HG03103 (cell line): ENCODE measurements around the gene MINDY3.
"Not testable (repeated sequence)": the region's sequence is repeated elsewhere in the genome, so short reads cannot be mapped to it uniquely, and the experiment has no call there.

Experiments used
- ATAC-seq: cut with Tn5 transposase; IDR thresholded peaks from one replicate; pipeline ENCODE4 v1.9.1; 2021; ENCODE audit warnings: low read depth; ENCODE audit not compliant: unreplicated experiment

Gene MINDY3

GRCh38 chr10:15857107-15857575 is 3.2 kb downstream of the MINDY3 start:
- no peak for ATAC-seq

GRCh38 chr10:15856328-15857015 is 3.8 kb downstream of the MINDY3 start:
- no peak for ATAC-seq

- ATAC-seq, result no peak
Observed at GRCh38 chr10:15853800-15854199, 6.5 kb downstream of the MINDY3 start.

- ATAC-seq, result no peak
Observed at GRCh38 chr10:15852111-15852557, 8.2 kb downstream of the MINDY3 start.

DNA sequence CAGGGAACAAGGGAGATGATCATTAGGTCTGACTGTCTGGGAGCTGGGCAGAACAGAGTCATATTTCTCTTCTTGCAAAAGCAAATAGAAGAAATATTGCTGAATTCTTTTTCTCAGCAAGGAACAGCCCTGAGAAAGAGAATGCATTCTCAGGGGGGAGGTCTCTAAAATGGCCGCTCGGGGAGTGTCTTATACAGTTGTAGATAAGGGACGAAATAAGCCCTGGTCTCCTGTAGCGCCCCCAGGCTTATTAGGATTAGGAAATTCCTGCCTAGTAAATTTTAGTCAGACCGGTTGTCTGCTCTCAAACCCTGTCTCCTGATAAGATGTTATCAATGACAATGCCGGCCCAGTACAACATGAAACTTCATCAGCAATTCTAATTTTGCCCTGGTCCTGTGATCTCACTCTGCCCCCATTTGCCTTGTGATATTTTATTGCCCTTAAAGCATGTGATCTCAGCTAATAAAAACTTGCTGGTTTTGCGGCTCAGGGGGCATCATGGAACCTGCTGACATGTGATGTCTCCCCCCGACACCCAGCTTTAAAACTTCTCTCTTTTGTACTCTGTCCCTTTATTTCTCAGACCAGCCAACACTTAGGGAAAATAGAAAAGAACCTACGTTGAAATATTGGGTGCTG is 9.8 kb downstream of the MINDY3 start:
- not testable (repeated sequence) for ATAC-seq

DNA sequence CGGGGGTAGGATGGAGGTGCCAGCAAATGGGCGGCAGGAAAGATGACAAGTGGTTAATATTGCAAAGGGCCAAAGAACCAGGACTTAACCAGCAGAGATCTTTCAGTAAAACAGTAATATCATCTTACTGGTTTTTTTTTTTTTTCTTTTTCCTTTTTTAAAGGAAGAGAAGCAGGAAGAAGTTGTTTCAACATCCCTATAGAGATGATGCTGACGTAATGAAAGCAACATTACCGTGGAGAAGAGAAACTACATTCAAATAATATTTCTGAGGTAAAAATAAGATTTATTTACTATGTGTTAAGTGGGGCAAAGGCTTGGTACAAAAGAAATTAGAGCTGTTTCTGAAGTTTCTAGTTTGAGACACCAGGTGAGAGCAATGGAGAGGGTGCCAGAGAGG is 11.0 kb downstream of the MINDY3 start:
- ATAC-seq, result no peak

- ATAC-seq, result no peak
Observed at GRCh38 chr10:15847481-15847880, 12.8 kb downstream of the MINDY3 start.

GRCh38 chr10:15844517-15844916 is 15.8 kb downstream of the MINDY3 start:
- ATAC-seq, result no peak

- no peak for ATAC-seq
Observed at GRCh38 chr10:15843695-15844094, 16.6 kb downstream of the MINDY3 start.

GRCh38 chr10:15842556-15843169 is 17.6 kb downstream of the MINDY3 start:
- ATAC-seq, result no peak

- ATAC-seq, result no peak
Observed at GRCh38 chr10:15841696-15842095, 18.6 kb downstream of the MINDY3 start.

GRCh38 chr10:15836807-15837206 is 23.5 kb downstream of the MINDY3 start:
- no peak for ATAC-seq

GRCh38 chr10:15829495-15829894 is 30.8 kb downstream of the MINDY3 start:
- ATAC-seq, result no peak

GRCh38 chr10:15824498-15824897 is 35.8 kb downstream of the MINDY3 start:
- ATAC-seq, result no peak

DNA sequence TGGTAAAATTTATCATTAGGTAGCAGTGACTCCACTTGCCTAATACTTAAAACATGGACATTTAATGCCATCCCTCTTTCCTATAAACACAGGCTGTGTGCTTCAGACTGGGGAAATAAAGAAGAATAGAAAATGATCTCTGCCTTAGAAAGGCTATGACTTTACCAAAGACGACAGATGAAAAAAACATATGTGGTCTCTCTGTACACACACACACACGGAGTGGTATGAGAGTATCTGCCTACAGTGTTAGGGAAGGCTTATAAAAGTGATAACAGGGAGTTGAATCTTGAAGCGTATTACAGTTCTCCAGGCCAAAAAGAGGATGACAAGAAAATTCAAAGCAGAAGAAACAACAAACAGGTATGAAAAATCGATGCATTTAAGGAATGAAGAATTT is 38.2 kb downstream of the MINDY3 start:
- no peak for ATAC-seq

DNA sequence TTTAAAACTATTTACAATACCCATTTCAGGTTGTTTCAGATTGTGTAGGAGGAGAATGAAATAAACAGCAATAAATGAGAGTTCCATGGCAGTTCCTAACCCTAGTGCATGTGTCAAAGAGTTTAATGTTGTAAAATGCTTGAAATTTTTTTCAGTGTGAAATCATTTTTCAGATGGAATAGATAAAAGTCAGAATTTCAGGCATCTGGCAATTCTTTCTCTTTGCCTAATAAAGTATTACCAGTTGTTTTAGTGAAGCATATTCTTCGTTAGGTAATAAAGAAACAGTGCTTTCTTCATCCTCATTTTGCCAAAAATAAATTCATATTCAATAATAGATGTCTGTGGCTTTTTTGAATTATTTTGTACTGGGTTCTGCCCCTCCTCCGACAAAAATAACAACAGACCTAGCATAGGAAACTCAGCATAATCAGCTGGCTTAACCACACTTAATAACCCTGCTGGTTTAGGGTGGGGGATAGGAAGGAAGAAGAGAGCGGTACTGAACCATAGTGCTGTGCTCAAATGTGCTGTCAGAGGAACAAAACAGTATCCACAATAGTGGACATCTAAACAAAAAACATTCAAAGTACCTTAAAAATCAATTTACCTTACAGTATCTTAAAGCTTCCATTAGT is 39.1 kb downstream of the MINDY3 start:
- no peak for ATAC-seq

- no peak for ATAC-seq
Observed at GRCh38 chr10:15817409-15818046, 42.8 kb downstream of the MINDY3 start.

- no peak for ATAC-seq
Observed at GRCh38 chr10:15815242-15815885, 44.9 kb downstream of the MINDY3 start.

- no peak for ATAC-seq
Observed at GRCh38 chr10:15814565-15814964, 45.7 kb downstream of the MINDY3 start.

DNA sequence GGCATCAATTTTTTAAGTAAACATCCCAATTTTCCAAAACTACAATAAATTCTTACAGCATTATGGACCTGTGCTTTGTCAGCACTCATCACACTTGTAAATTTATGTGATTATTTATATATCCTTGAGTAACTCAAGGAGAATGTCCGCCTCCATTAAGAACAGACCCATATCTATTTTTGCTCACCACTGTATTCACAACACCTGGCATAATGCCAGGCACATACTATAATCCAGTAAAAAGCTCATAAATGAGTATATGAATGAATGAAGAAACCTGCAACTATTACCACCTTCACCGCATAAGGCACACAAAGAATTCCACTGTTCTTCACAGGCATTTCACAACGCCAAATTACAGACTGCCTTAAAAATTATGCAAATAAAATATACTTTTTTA is 46.9 kb downstream of the MINDY3 start:
- ATAC-seq, result no peak
